GM18907 (cell line): ENCODE data around the gene PHACTR1.

ENCODE experiments used
- ATAC-seq: cut with Tn5 transposase; IDR thresholded peaks from one replicate; pipeline ENCODE4 v1.9.1; 2021; ENCODE audit warnings: mild to moderate bottlenecking, moderate library complexity; ENCODE audit not compliant: unreplicated experiment

The PHACTR1 gene

GRCh38 chr6:13058051-13058450 lies 341.5 kb downstream of the PHACTR1 start:
- no peak for ATAC-seq

GRCh38 chr6:13059026-13059425 lies 342.5 kb downstream of the PHACTR1 start:
- ATAC-seq = no peak

- ATAC-seq = no peak
Observed at GRCh38 chr6:13063300-13063918, 346.8 kb downstream of the PHACTR1 start.

GRCh38 chr6:13065581-13065980 lies 349.0 kb downstream of the PHACTR1 start:
- ATAC-seq = no peak

GRCh38 chr6:13066050-13066449 lies 349.5 kb downstream of the PHACTR1 start:
- ATAC-seq = no peak

GRCh38 chr6:13066820-13067219 lies 350.3 kb downstream of the PHACTR1 start:
- no peak for ATAC-seq

GRCh38 chr6:13068586-13069210 lies 352.1 kb downstream of the PHACTR1 start:
- no peak for ATAC-seq

- ATAC-seq = no peak
Observed at GRCh38 chr6:13071550-13072345, 355.2 kb downstream of the PHACTR1 start.

- ATAC-seq = no peak
Observed at GRCh38 chr6:13072686-13073347, 356.2 kb downstream of the PHACTR1 start.

- ATAC-seq = no peak
Observed at GRCh38 chr6:13074415-13075140, 358.0 kb downstream of the PHACTR1 start.

GRCh38 chr6:13075141-13075845 lies 358.7 kb downstream of the PHACTR1 start:
- ATAC-seq = no peak

GRCh38 chr6:13076575-13076974 lies 360.0 kb downstream of the PHACTR1 start:
- no peak for ATAC-seq

GRCh38 chr6:13077117-13077516 lies 360.6 kb downstream of the PHACTR1 start:
- ATAC-seq = no peak

GRCh38 chr6:13079096-13079723 lies 362.6 kb downstream of the PHACTR1 start:
- ATAC-seq = no peak

GRCh38 chr6:13080462-13081188 lies 364.1 kb downstream of the PHACTR1 start:
- ATAC-seq = no peak

GRCh38 chr6:13081189-13081563 lies 364.6 kb downstream of the PHACTR1 start:
- ATAC-seq = no peak

GRCh38 chr6:13089296-13089994 lies 372.9 kb downstream of the PHACTR1 start:
- ATAC-seq = no peak

- no peak for ATAC-seq
Observed at GRCh38 chr6:13091192-13091591, 374.6 kb downstream of the PHACTR1 start.
